Vagina (tissue), 2 donors: Measurements from ENCODE around the gene HOXA1. TPM values are rescaled to one million over a fixed set of nuclear protein-coding genes. Genes with fewer than 3 reads are reported as not detected.

Source experiments
- DNase-seq, 2 donors: peaks; one replicate each; pipeline ENCODE4 v3.0.0-alpha.2; 2017; ENCODE audit errors: extremely low spot score in 2 of 2
- H3K27ac ChIP-seq: fragments of 200-600 bp; sonication (generic); one replicate; pipeline ENCODE4 v1.5.1; 2019
- H3K27me3 ChIP-seq: fragments of 200-600 bp; sonication (generic); one replicate; pipeline ENCODE4 v1.5.1; 2019
- H3K36me3 ChIP-seq, 2 donors: fragments of 200-600 bp; sonication (generic); one replicate each; pipeline ENCODE4 v1.5.1; 2017 to 2019
- H3K4me1 ChIP-seq: fragments of 200-600 bp; sonication (generic); one replicate; pipeline ENCODE4 v1.5.1; 2019
- H3K4me3 ChIP-seq, 2 donors: fragments of 200-600 bp; sonication (generic); 1 replicate in 1 of 2; 2 replicates in 1 of 2; pipeline ENCODE4 v1.5.1; 2016 to 2019
- H3K9me3 ChIP-seq: fragments of 200-600 bp; sonication (generic); one replicate; pipeline ENCODE4 v1.5.1; 2019
- CTCF ChIP-seq, 3 experiments: fragments of 450-650 bp in 2 of 3; fragments of 200-600 bp in 1 of 3; sonication (generic) in 1 of 3; IDR thresholded peaks; one replicate each; pipeline ENCODE4 v1.5.1; 2017 to 2019; ENCODE audit warnings: antibody characterized with exemption in 3 of 3, mild to moderate bottlenecking in 2 of 3, moderate library complexity in 2 of 3
- POLR2A ChIP-seq, 2 donors: fragments of 450-650 bp; IDR thresholded peaks; one replicate each; pipeline ENCODE4 v1.6.1; 2017; ENCODE audit warnings: antibody characterized with exemption in 2 of 2, mild to moderate bottlenecking in 2 of 2, moderate library complexity in 2 of 2
- POLR2AphosphoS5 ChIP-seq, 2 donors: sonication (generic); formaldehyde crosslinking; IDR thresholded peaks; one replicate each; pipeline ENCODE4 v1.9.0; 2017; ENCODE audit warnings: antibody characterized with exemption in 2 of 2, mild to moderate bottlenecking in 2 of 2, low read depth in 1 of 2; ENCODE audit not compliant: insufficient read depth in 1 of 2
- intact Hi-C: fragments of 100-400 bp; cut with DNase I; formaldehyde crosslinking; loops from one replicate; pipeline ENCODE4 v1.15.1; 2023
- total RNA-seq: library from RNA; depleted of rRNA; stranded (reverse); fragments of >200 nt; gene quantifications from one replicate; pipeline ENCODE4 v1.2.3, GENCODE V29; 2016

HOXA1 gene
- total RNA-seq, 1 donor from 2014 or later: 0.74 TPM

GRCh38 chr7:27111042-27111750 lies 15.4 kb upstream of the HOXA1 start:
- Histone ChIP-seq H3K36me3 (no peaks in the 10 kb centered on the region), H3K4me3 (peak overlapping the region; percentile 4 to 18), H3K4me1 (peaks cover 13% of the 10 kb centered on the region), H3K27me3 (no peaks in the 10 kb centered on the region), H3K9me3 (no peaks in the 10 kb centered on the region), H3K27ac (peak overlapping the region; percentile 1)
- TF ChIP-seq POLR2A (IDR thresholded peaks at IDR 0.05) (no peak), POLR2AphosphoS5 (IDR thresholded peaks at IDR 0.05; ENCODE audit: insufficient read depth in 1 of 2, low read depth in 1 of 2) (peak in 1 of 2 donors; percentile 8)
- intact Hi-C loops: no loop called here
- DNase-seq: no peak

GRCh38 chr7:27110186-27111031 lies 14.6 kb upstream of the HOXA1 start:
- Histone ChIP-seq H3K36me3 (no peaks in the 10 kb centered on the region), H3K27me3 (no peaks in the 10 kb centered on the region), H3K4me1 (peaks cover 9% of the 10 kb centered on the region), H3K27ac (no peak overlapping the region), H3K9me3 (no peaks in the 10 kb centered on the region), H3K4me3 (peak overlapping the region; percentile 4 to 18)
- TF ChIP-seq POLR2A (IDR thresholded peaks at IDR 0.05): no peak
- TF ChIP-seq POLR2AphosphoS5 (IDR thresholded peaks at IDR 0.05; ENCODE audit: insufficient read depth in 1 of 2, low read depth in 1 of 2): no peak
- no peak for TF ChIP-seq CTCF (IDR thresholded peaks at IDR 0.05)
- DNase-seq: no peak
- intact Hi-C loops: no loop called here

GRCh38 chr7:27109466-27110185 lies 13.8 kb upstream of the HOXA1 start:
- Histone ChIP-seq H3K4me3 (no peak overlapping the region), H3K36me3 (no peaks in the 10 kb centered on the region), H3K4me1 (peaks cover 7% of the 10 kb centered on the region), H3K9me3 (no peaks in the 10 kb centered on the region), H3K27ac (no peak overlapping the region), H3K27me3 (no peaks in the 10 kb centered on the region)
- no peak for DNase-seq
- no peak for TF ChIP-seq POLR2A (IDR thresholded peaks at IDR 0.05)
- intact Hi-C loops: no loop called here

- Histone ChIP-seq H3K36me3 (no peaks in the 10 kb centered on the region), H3K9me3 (no peaks in the 10 kb centered on the region), H3K4me3 (peak overlapping the region; percentile 1 to 16), H3K27ac (peak overlapping the region; percentile 51), H3K27me3 (no peaks in the 10 kb centered on the region), H3K4me1 (no peaks in the 10 kb centered on the region)
- intact Hi-C loops: no loop called here
- no peak for DNase-seq
- TF ChIP-seq CTCF (IDR thresholded peaks at IDR 0.05): no peak
- peak; percentile 7 to 48 for TF ChIP-seq POLR2AphosphoS5 (IDR thresholded peaks at IDR 0.05; ENCODE audit: insufficient read depth in 1 of 2, low read depth in 1 of 2)
Observed at GRCh38 chr7:27108390-27109127, 12.8 kb upstream of the HOXA1 start.

- intact Hi-C loops: no loop called here
- Histone ChIP-seq H3K9me3 (no peaks in the 10 kb centered on the region), H3K27me3 (no peaks in the 10 kb centered on the region), H3K4me3 (peak overlapping the region; percentile 1 to 16), H3K27ac (peak overlapping the region; percentile 51), H3K36me3 (no peaks in the 10 kb centered on the region), H3K4me1 (no peaks in the 10 kb centered on the region)
- no peak for DNase-seq
- TF ChIP-seq CTCF (IDR thresholded peaks at IDR 0.05) (no peak), POLR2A (IDR thresholded peaks at IDR 0.05) (no peak), POLR2AphosphoS5 (IDR thresholded peaks at IDR 0.05; ENCODE audit: insufficient read depth in 1 of 2, low read depth in 1 of 2) (no peak)
Observed at GRCh38 chr7:27107391-27108381, 11.9 kb upstream of the HOXA1 start.
